HUDEP-2 (cell line): ENCODE measurements around the gene TP53TG5.

Experiments used
- DNase-seq, 76 experiments: peaks; one replicate each; lab custom pipeline; 2025; ENCODE audit not compliant: unreplicated experiment in 76 of 76; lab: John Stamatoyannopoulos, UW

The TP53TG5 gene

GRCh38 chr20:45406260-45407066 is 28.3 kb upstream of the TP53TG5 start:
- DNase-seq: peak in 20 of 76 experiments; percentile 11 to 51 (median 32)

GRCh38 chr20:45405571-45406259 is 27.6 kb upstream of the TP53TG5 start:
- DNase-seq: peak in 27 of 76 experiments; percentile 8 to 68 (median 24)

- no peak for DNase-seq
Measured at GRCh38 chr20:45404438-45404837, 26.3 kb upstream of the TP53TG5 start.

DNA sequence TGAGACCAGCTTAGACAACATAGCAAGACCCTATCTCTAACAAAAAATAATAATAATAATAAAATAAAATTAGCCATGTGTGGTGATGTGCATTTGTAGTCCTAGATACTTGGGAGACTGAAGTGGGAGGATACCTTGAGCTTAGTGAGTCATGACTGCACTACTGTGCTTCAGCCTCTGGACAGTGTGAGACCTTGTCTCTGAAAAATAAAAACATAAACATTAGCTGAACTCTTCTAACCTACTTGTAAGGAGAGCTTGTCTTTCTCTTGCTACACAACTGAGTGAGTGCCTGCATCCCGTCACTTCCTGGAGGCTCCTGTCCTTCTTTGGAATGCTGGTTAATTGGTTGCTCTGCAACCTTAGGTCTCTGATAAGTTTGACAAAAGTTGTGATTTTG is 24.8 kb upstream of the TP53TG5 start:
- DNase-seq: no peak

- DNase-seq: no peak
Measured at GRCh38 chr20:45400346-45401031, 22.4 kb upstream of the TP53TG5 start.

DNA sequence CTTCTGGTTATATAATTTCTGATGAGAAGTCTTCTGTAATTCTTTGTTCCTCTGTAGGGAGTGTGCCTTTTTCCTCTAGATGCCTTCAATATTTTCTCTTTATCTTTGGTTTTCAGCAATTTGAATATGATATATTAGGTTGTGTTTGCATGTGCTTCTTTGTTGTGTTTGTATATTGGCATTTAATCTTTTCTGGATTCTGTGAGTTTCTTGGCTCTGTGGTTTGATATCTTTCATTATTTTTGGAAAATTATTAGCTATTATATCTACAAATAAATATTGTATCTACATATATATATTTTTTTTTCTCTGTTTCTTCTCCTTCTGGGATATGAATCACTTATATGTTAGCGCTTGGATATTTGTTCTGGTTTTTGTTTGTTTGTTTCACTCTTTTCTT is 20.9 kb upstream of the TP53TG5 start:
- no peak for DNase-seq

- no peak for DNase-seq
Measured at GRCh38 chr20:45395114-45395415, 16.9 kb upstream of the TP53TG5 start.

DNA sequence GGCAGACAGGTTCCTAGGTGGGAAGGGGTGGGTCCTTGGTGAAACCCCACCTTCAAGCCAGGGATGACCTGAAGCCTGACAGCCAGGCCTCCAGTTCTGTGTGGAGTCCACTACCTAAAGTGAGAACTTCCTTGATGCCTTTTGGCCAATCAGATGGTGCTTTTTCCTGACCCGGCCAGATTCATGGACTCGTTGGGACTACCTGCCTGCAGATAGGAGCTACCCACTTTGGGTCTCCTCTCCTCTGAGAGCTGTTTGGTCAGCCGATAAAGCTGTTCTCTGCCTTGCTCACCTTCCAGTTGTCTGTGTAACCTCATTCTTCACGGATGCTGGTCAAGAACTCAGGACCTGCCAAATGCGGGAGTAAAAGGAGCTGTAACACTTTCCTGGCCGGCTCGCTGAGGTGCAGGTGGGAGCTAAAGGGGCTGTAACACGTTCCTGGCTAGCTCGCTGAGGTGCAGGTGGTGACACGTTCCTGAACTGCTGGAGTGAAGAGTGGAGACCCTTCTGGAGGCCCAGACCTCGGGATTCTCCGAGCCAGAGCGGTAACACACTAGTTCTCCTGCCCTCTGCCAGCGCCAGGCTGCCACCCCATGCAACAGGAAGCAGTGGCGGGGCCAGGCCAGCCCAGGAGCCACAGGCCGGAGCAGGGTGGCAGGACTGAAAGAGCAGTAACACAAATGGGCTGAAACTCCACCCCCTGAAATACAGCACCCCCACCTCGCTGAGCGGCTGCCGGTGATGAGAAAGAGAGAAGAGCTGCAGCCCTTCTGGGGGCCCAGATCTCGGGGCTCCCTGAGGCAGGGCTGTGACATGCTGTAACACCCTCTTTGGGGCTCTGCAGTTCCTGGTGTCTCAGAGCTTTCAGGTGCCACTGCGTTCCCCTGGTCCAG is 16.3 kb upstream of the TP53TG5 start:
- DNase-seq: no peak

DNA sequence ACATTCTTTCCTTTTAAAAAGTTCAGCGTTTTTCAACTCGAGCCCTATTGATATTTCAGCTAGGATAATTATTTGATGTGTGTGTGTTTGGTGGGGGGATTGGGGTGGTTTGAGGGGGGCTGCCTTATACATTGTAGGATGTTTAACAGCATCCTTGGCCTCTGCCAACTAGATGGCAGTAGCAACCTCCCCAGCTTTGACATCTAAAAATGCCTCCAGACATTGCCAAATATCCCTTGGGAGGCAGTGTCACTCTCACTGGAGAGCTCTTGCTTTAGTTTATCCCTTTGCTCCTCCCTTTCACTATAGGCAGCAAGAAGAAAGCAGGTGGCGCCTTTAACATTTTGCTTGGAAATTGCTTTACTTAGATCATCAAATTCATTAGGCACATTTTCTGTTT is 14.6 kb upstream of the TP53TG5 start:
- DNase-seq: peak in 2 of 76 experiments; percentile 5 to 9

DNA sequence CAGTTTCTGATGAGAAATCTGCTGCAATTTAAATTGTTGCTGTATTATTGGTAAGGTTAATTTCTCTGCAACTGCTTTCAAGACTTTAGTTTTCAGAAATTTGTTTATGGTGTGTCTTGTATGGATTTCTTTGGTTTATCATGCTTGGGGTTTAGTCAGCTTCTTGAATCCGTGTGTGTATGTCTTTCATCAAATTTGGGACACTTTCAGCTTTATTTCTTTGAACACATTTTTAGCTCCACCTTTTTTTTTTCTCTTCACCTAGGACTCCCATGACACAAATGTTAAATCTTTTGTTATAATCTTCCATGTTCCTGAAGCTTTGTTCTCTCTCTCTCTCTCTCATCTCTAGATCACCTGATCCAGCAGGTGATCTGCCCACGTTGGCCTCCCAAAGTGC is 13.4 kb upstream of the TP53TG5 start:
- DNase-seq: no peak

DNA sequence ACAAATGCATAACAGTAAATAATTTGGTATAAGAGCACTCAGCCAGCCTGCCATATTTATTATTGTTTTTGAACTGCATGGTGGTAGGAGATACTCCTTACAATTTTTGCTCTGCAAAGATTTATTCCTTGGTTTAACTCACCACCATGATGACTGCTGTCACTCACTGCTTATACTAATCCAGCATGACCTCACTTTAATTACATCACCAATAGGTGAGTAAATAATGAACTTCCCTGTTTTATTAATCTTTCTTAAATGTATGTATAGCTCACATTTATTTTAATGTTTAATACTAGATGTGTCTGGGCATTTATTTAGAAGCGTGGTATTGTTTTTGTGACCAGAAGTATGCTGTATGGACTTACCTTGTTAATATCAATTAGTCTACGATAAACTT is 12.8 kb upstream of the TP53TG5 start:
- no peak for DNase-seq

GRCh38 chr20:45387274-45387673 is 9.1 kb upstream of the TP53TG5 start:
- DNase-seq: no peak

DNA sequence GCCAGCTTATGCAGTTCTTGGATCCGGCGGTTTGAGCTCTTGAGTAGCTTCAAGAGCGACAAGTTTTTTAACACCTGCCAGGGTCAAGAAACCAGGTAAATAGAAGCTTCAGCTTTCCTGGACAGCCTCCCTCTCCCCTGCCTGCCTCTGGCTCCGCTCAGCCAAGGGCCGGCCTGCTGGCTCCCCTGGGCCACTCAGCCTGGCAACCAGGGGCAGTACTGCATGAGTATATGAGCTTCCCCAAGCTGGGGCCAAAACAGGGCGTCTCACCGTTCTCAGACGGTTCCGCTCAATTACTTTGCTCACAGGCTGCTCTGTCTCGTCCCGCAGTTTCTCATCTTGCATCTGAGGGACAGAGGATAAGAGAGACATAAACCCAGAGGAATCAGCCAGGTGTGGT is 856 bp downstream of the TP53TG5 start:
- DNase-seq: no peak

DNA sequence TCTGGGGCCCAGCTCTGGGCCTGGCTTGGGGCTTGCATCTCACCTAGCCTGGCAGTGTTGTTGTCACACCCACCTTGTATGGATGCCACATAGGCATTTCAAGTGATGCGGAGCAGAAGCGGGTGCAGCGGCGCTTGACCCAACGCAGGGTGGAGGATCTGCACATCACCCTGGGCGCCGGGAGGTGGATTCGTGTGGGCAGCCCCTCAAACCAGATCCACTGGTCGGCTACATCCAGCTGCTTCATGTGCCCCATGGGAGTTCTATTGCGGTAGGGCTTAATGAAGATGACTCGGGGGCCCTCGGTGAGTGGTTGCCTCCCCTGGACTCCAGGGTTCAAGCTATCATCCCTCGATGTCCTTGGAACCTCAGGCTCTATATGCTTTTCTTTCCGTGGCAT is 3.2 kb downstream of the TP53TG5 start:
- DNase-seq: no peak

DNA sequence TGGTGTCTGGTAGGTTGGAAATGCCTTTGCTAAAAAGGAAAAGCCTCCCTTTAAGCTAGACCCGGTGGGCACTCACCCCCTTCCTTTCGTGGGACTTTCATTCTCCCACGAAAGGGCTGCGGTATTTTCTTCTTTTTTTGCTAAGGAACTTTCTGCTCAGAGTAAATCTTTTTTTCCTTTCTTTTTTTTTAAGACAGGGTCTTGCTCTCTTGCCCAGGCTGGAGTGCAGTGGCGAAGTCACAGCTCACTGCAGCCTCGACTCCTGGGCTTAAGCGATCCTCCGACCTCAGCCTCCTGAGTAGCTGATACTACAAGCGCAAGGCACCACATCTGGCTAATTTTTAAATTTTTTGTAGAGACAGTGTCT is 4.0 kb downstream of the TP53TG5 start:
- DNase-seq: no peak

DNA sequence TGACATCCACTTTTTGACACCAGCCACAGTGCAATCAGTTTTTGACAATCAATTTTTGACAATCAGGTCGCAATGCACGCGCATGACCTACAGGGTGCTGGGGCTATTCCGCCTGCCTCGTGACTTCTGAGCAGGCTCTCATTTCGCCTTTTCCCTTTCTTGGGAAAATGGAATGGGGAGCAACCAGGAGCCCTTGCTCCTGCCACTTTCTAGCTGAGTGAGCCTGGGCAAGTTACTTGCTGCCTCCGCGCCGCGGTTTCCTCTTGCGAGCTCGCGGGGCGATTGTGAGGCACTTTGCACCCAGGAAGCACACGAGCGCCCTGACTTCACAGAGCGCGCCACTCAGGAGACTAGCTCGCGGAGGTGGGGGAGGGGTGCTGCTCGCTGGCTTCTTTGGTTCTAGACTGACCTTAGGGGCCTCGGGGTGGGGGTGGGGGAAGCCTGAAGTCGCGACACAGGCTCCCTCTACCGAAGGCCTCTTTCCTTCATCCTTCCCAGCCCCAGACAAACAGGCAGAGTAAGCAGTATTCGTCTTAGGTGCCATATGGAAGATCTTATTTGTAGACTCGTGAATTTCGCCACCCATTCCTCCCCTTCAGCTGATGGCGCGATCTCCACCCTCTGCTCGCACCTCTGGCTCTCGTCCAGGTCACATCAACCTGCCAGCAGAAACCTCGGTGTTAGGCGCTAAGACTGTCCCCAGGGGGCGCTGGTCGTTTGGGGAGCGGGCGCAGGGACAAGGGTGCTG is 4.6 kb downstream of the TP53TG5 start:
- peak in 75 of 76 experiments; percentile 10 to 96 (median 86) for DNase-seq

GRCh38 chr20:45372646-45373352 is 5.3 kb downstream of the TP53TG5 start:
- DNase-seq: no peak

GRCh38 chr20:45372241-45372640 is 5.9 kb downstream of the TP53TG5 start:
- no peak for DNase-seq

DNA sequence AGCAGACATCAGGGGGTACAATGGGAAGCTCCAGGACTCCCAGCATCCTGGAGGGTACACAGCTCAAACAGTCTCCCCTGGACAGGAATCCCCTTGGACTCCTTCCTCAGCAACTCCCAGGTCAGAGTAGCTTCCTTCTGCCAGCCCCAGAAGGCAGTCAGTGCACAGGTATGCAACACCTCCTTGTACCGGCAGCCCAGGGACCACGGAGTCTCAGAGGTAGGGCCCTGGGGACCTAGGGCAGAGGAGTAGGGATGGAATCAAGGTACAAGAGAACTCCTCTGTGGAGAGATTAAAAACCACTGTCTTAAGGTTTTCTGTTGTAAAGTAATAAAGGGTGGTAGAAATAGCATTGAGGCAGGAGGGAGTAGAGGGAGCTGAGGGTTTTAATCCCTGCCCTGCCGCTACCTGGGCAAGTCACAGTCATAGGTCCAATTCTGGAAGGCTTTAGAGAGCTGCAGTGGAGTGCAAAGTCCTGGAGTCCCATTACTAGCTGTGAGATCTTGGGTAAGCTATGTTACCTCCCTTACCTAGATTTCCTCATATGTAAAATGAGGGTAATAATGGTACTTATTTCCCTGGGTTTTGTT is 7.5 kb downstream of the TP53TG5 start:
- no peak for DNase-seq
